ENCODE results near the gene RNF166.

RNF166 gene

DNA sequence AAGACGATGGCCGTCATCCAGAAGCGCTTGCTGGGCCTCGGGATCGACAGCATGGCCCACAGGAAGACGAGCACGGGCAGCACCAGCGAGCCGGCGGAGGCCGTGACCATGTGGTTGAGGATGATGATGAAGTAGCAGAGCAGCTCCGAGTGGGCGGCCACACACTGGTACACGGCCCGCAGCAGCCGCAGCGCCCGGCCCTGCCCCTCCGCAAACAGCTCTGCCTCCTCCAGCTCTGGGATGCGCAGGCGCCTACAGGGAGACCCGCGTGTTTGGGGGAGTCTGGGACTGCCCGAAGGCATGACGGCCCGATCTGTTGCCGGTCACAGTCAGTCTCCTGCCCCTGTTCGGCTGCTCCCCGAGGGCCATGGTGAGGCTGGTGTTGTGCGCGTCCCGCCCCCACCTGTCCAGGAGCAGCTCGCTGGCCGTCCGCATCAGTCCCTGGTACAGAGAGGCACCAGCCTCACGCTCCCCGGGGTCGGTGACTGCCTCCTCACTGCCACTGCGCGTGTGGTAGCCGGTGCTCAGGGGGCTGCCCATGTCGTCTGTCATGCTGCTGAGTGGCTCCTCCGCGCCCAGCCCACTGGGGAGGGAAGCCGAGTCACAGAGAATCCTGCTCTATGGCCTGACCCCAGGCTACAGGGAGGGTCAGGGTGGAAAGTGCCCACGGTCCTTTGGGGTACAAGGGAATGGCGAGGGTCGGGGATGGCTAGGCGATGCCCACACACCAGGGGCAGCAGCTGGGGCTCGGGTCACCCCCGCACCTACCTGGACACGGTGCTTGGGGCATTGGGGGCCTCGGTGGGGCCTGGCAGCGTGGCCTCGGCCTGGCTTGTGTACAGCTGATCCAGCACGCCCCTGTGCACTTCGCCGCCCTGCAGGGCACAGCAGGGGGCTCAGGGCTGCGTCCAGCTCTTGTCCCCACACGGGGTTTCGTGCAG, 15.9 kb upstream of the RNF166 start:
- Mint-ChIP-seq H3K27me3 (no peaks in the 10 kb centered on the region), H3K36me3 (no peaks in the 10 kb centered on the region), H3K27ac (no peak overlapping the region)

GRCh38 chr16:88721236-88721635, 15.0 kb upstream of the RNF166 start:
- Mint-ChIP-seq H3K27ac (no peak overlapping the region), H3K9me3 (ENCODE audit: low read depth) (no peaks in the 10 kb centered on the region), H3K27me3 (no peaks in the 10 kb centered on the region), H3K4me1 (ENCODE audit: low read depth) (no peaks in the 10 kb centered on the region), H3K4me3 (no peak overlapping the region), H3K36me3 (no peaks in the 10 kb centered on the region)

More for the DNA sequence above, 15.9 kb upstream of the RNF166 start:
- no peaks in the 10 kb centered on the region for H3K9me3 Mint-ChIP-seq (ENCODE audit: low read depth)
- no peak overlapping the region for H3K4me3 Mint-ChIP-seq
- no peaks in the 10 kb centered on the region for H3K4me1 Mint-ChIP-seq (ENCODE audit: low read depth)

DNA sequence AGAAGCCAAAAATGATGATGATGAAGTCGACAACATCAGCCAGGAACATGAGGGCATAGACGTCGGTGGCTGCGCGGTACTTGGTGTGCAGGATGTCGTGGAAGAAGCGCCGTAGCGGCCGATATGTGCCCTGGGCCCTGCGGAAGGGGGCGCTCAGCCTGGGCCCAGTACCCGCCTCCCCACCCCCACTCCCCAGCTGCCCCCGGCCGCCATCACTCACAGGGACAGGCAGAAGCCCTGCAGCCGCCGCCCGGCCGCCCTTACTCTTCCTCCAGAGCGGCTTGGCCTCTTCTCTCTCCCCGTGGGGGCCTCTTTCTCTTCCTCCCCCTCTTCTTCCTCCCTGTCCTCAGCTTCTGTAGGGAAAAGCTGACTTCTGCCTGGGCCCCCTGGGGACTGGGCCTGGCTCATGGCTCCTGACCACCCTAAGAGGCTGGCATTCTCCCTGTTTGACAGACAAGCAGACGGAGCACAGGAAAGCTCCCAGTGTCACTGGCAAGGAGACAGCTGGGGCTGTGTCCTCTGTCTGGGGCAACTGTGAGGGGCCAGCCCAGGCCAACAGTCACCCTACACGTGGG, 14.3 kb upstream of the RNF166 start:
- Mint-ChIP-seq H3K27ac (no peak overlapping the region), H3K9me3 (ENCODE audit: low read depth) (no peaks in the 10 kb centered on the region), H3K4me1 (ENCODE audit: low read depth) (no peaks in the 10 kb centered on the region), H3K36me3 (no peaks in the 10 kb centered on the region), H3K27me3 (no peaks in the 10 kb centered on the region), H3K4me3 (peak overlapping the region; percentile 32)

DNA sequence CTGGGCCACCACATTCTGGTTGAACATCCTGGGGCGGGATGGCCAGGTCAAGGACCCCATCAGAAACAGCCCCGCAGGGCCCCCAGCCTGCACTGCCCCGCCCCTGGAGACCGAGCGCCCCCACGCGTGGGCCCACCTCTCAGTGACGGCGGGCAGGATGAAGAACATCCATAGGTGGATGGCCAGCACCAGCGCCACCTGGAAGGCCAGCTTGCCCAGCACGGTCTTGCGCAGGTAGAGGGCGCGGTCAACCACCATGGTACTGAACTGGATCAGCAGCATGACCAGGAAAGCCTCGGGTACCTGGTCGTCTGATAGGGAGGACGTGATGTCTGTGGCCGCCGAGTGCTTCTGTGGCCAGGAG, 13.7 kb upstream of the RNF166 start:
- H3K36me3 Mint-ChIP-seq, result no peaks in the 10 kb centered on the region
- H3K27me3 Mint-ChIP-seq, result no peaks in the 10 kb centered on the region
- H3K27ac Mint-ChIP-seq, result no peak overlapping the region
- no peaks in the 10 kb centered on the region for H3K9me3 Mint-ChIP-seq (ENCODE audit: low read depth)
- H3K4me1 Mint-ChIP-seq (ENCODE audit: low read depth), result no peaks in the 10 kb centered on the region
- H3K4me3 Mint-ChIP-seq, result no peak overlapping the region

DNA sequence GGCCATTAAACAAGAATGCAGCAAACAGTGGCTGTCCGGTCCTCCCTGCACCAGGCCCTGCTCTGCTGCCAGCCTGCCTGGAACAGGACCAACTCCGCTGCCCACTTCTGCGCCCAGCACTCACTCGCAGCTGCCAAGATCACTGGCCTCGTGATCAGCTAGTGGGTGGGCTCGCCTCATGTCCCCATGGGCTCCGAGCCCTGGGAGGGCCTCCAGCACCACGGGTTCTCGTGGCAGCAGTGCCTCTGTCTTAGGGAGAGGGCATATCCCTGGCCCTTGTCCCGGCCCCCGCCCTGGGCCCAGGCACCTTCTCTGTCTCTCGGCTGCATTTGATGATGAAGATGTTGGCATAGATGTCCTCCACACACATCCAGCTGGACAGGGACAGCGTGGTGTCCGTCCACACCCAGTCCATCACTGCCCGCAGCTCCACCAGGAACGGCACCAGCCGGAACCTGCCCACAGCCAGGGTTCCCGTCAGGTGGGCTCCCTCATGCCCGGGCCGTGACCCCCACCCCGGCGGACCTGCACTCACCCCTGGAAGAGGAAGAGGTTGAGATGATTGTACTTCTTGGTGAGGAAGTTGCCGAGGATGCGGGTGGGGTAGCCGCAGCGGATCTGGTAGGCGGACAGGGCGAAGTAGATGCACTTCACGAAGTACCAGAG, 13.2 kb upstream of the RNF166 start:
- H3K27ac Mint-ChIP-seq, result no peak overlapping the region
- H3K27me3 Mint-ChIP-seq, result no peaks in the 10 kb centered on the region
- H3K4me3 Mint-ChIP-seq, result no peak overlapping the region
- H3K36me3 Mint-ChIP-seq, result no peaks in the 10 kb centered on the region
- H3K4me1 Mint-ChIP-seq (ENCODE audit: low read depth), result no peaks in the 10 kb centered on the region
- no peaks in the 10 kb centered on the region for H3K9me3 Mint-ChIP-seq (ENCODE audit: low read depth)

DNA sequence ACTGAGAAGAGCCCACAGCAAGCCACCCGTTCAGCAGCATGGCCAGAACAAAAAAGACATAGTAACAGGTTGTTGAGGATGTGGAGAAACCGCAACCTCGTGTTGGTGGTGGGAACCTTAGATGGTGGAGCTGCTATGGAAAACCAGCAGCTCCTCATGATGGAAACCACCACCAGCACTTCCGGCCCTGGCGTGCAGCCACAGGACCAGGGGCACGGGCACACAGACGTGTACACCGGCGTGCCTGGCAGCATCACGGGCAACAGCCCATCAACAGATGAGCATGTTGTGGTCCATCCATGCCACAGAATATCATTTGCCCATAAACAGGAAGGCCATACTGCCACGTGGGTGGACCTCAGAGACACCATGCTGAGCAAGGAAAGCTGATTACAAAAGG, 12.0 kb upstream of the RNF166 start:
- Mint-ChIP-seq H3K9me3 (ENCODE audit: low read depth) (no peaks in the 10 kb centered on the region), H3K27me3 (no peaks in the 10 kb centered on the region), H3K4me3 (no peak overlapping the region), H3K36me3 (no peaks in the 10 kb centered on the region), H3K27ac (no peak overlapping the region), H3K4me1 (ENCODE audit: low read depth) (no peaks in the 10 kb centered on the region)

GRCh38 chr16:88716601-88717001, 10.4 kb upstream of the RNF166 start:
- Mint-ChIP-seq H3K9me3 (ENCODE audit: low read depth) (no peaks in the 10 kb centered on the region), H3K27ac (no peak overlapping the region), H3K4me1 (ENCODE audit: low read depth) (no peaks in the 10 kb centered on the region), H3K4me3 (no peak overlapping the region), H3K36me3 (no peaks in the 10 kb centered on the region), H3K27me3 (no peaks in the 10 kb centered on the region)

DNA sequence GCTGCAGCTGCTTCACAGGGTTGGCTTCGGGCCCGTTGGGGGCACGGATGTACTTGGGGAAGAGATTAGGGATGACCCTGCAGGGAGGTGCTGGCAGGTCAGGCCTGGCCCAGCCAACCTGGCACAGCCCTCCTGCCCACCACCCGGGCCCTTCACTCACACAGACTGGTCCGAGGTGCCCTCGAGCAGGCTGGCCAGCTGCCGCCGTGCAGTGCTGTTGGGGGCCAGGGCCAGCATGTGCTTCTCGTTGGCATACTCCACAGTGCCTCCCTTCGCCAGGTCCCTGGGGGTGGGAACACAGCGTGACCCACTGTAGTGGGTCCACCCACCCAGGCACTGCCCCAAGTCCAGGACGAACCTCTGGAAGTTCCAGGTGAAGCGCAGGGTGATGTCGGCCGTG, 10.0 kb upstream of the RNF166 start:
- H3K36me3 Mint-ChIP-seq, result no peaks in the 10 kb centered on the region
- no peak overlapping the region for H3K4me3 Mint-ChIP-seq
- no peaks in the 10 kb centered on the region for H3K4me1 Mint-ChIP-seq (ENCODE audit: low read depth)
- H3K27me3 Mint-ChIP-seq, result no peaks in the 10 kb centered on the region
- H3K27ac Mint-ChIP-seq, result no peak overlapping the region
- H3K9me3 Mint-ChIP-seq (ENCODE audit: low read depth), result no peaks in the 10 kb centered on the region

DNA sequence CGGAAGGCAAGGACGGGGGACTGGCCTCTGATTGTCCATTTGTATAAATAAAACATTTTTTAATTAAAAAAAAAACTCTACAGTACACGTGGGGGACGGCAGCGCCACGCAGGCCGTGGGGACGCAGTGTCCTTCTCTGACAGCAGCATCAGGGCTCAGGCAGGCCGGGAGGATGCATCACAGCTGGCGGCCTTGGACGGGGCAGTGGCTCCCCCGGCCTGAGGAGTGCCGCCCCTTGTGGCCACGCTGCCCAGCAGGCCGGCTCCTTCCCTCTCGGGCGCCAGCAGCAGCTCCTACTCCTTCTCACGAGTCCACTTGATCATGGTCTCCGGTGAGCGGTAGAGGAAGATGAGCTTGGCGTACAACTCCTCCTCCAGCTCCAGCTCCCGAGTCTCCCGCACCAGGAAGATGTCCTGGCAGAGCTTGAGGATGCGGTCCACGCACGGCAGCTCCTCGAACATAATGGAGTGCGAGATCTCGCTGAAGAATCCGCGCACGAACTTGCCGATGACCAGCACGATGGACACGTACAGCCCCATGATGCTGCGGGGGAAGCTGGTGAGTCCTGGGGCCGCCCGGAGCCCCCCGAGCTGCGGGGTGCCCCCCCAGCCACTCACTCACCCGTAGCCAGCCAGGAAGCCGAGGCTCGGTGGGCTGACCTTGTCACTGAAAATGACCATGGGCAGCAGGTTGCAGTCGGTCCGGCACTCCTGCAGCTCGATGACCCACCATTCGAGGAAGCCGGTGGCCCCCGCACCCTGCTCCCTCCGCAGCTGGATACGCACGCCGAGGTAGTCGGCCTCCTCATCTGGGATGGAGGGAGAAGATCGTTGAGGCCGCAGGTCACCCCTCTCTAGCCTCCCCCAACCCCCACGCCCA, 9.3 kb upstream of the RNF166 start:
- Mint-ChIP-seq H3K4me3 (no peak overlapping the region), H3K9me3 (ENCODE audit: low read depth) (no peaks in the 10 kb centered on the region), H3K27me3 (no peaks in the 10 kb centered on the region), H3K27ac (no peak overlapping the region), H3K36me3 (no peaks in the 10 kb centered on the region), H3K4me1 (ENCODE audit: low read depth) (peaks cover 3% of the 10 kb centered on the region)

GRCh38 chr16:88714420-88715302, 8.5 kb upstream of the RNF166 start:
- H3K4me1 Mint-ChIP-seq (ENCODE audit: low read depth), result peaks cover 3% of the 10 kb centered on the region
- H3K27ac Mint-ChIP-seq, result no peak overlapping the region
- no peak overlapping the region for H3K4me3 Mint-ChIP-seq
- H3K27me3 Mint-ChIP-seq, result no peaks in the 10 kb centered on the region
- H3K36me3 Mint-ChIP-seq, result no peaks in the 10 kb centered on the region
- no peaks in the 10 kb centered on the region for H3K9me3 Mint-ChIP-seq (ENCODE audit: low read depth)

- peaks cover 3% of the 10 kb centered on the region for H3K4me1 Mint-ChIP-seq (ENCODE audit: low read depth)
- no peaks in the 10 kb centered on the region for H3K27me3 Mint-ChIP-seq
- no peak overlapping the region for H3K27ac Mint-ChIP-seq
- no peaks in the 10 kb centered on the region for H3K36me3 Mint-ChIP-seq
- H3K4me3 Mint-ChIP-seq, result no peak overlapping the region
- H3K9me3 Mint-ChIP-seq (ENCODE audit: low read depth), result no peaks in the 10 kb centered on the region
Measured at GRCh38 chr16:88713568-88714419, 7.6 kb upstream of the RNF166 start.

DNA sequence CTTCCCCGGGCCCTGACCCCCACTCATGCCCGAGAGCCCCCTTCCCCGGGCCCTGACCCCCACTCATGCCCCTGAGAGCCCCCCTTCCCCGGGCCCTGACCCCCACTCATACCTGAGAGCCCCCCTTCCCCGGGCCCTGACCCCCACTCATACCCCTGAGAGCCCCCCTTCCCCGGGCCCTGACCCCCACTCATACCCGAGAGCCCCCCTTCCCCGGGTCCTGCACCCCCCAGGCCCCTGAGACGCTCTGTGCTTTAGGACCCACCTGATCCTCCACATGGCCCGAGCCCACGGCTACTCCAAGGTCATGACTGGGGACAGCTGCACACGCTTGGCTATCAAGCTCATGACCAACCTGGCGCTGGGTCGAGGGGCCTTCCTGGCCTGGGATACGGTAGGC, 6.8 kb upstream of the RNF166 start:
- H3K27me3 Mint-ChIP-seq, result no peaks in the 10 kb centered on the region
- no peak overlapping the region for H3K4me3 Mint-ChIP-seq
- no peak overlapping the region for H3K27ac Mint-ChIP-seq
- no peaks in the 10 kb centered on the region for H3K36me3 Mint-ChIP-seq
- no peaks in the 10 kb centered on the region for H3K9me3 Mint-ChIP-seq (ENCODE audit: low read depth)
- peaks cover 3% of the 10 kb centered on the region for H3K4me1 Mint-ChIP-seq (ENCODE audit: low read depth)

- Mint-ChIP-seq H3K4me3 (no peak overlapping the region), H3K36me3 (no peaks in the 10 kb centered on the region), H3K4me1 (ENCODE audit: low read depth) (peaks cover 4% of the 10 kb centered on the region), H3K9me3 (ENCODE audit: low read depth) (no peaks in the 10 kb centered on the region), H3K27ac (no peak overlapping the region), H3K27me3 (no peaks in the 10 kb centered on the region)
Measured at GRCh38 chr16:88712362-88712979, 6.3 kb upstream of the RNF166 start.

All from activated naive CD8-positive, alpha-beta T cell (primary cell).